HL-60 (cell line): ENCODE data around the gene RCOR2.

Experiments used
- CTCF ChIP-seq: IDR thresholded peaks from one replicate; pipeline ENCODE4 v1.5.1; 2011; ENCODE audit warnings: low read length, control low read depth, inconsistent platforms; ENCODE audit not compliant: insufficient read depth
- REST ChIP-seq: IDR thresholded peaks from 2 replicates; pipeline ENCODE4 v1.6.1; 2012; ENCODE audit warnings: low read depth; ENCODE audit not compliant: insufficient replicate concordance
- SPI1 ChIP-seq: IDR thresholded peaks from 2 replicates; pipeline ENCODE4 v1.6.1; 2012; ENCODE audit warnings: low read depth, mild to moderate bottlenecking, borderline replicate concordance

GRCh38 chr11:63880403-63880790 is 36.6 kb downstream of the RCOR2 start:
- TF ChIP-seq CTCF: no peak
- no peak for TF ChIP-seq REST
- TF ChIP-seq SPI1: no peak
